NCI-H128 (cell line): ENCODE data around the gene SPARC.

Experiments used
- DNase-seq: peaks from one replicate; lab custom pipeline; 2025; ENCODE audit not compliant: unreplicated experiment; lab: John Stamatoyannopoulos, UW

Gene SPARC

GRCh38 chr5:151661968-151662732 lies 24.6 kb downstream of the SPARC start:
- no peak for DNase-seq

- DNase-seq: no peak
These were observed 25.9 kb downstream of the SPARC start for GRCh38 chr5:151660616-151661495.

- DNase-seq: peak; percentile 27
These were observed 27.5 kb downstream of the SPARC start for GRCh38 chr5:151659001-151659754.

GRCh38 chr5:151657114-151657513 lies 29.6 kb downstream of the SPARC start:
- DNase-seq: no peak

GRCh38 chr5:151656311-151656710 lies 30.4 kb downstream of the SPARC start:
- no peak for DNase-seq

GRCh38 chr5:151651997-151652645 lies 34.6 kb downstream of the SPARC start:
- no peak for DNase-seq

- no peak for DNase-seq
These were observed 37.7 kb downstream of the SPARC start for GRCh38 chr5:151648988-151649387.

- no peak for DNase-seq
These were observed 38.6 kb downstream of the SPARC start for GRCh38 chr5:151648089-151648488.

- DNase-seq: no peak
These were observed 39.3 kb downstream of the SPARC start for GRCh38 chr5:151647320-151647861.

- DNase-seq: no peak
These were observed 40.4 kb downstream of the SPARC start for GRCh38 chr5:151646334-151646733.

GRCh38 chr5:151643388-151643787 lies 43.3 kb downstream of the SPARC start:
- no peak for DNase-seq

GRCh38 chr5:151642472-151643140 lies 44.1 kb downstream of the SPARC start:
- DNase-seq: no peak

GRCh38 chr5:151638619-151639018 lies 48.1 kb downstream of the SPARC start:
- DNase-seq: no peak

- no peak for DNase-seq
These were observed 49.0 kb downstream of the SPARC start for GRCh38 chr5:151637676-151638075.

GRCh38 chr5:151633892-151634291 lies 52.8 kb downstream of the SPARC start:
- no peak for DNase-seq

- no peak for DNase-seq
These were observed 53.8 kb downstream of the SPARC start for GRCh38 chr5:151632941-151633340.

GRCh38 chr5:151632524-151632923 lies 54.2 kb downstream of the SPARC start:
- DNase-seq: no peak

- DNase-seq: no peak
These were observed 54.8 kb downstream of the SPARC start for GRCh38 chr5:151631941-151632340.

GRCh38 chr5:151630088-151630487 lies 56.6 kb downstream of the SPARC start:
- no peak for DNase-seq
